ENCODE data around the gene TBC1D4.

The TBC1D4 gene

GRCh38 chr13:75393839-75394520, 88.0 kb downstream of the TBC1D4 start:
- no peak for TF ChIP-seq CTCF (IDR thresholded peaks at IDR 0.05; ENCODE audit: extremely low read depth, insufficient read depth, missing control alignments)
- in situ Hi-C loops (cut with MboI; ENCODE audit: low pct_unique_long_range_greater_than_20kb, low sequenced_read_pairs, unreplicated experiment), result no loop called here
- no peak for DNase-seq (ENCODE audit: low spot score)

GRCh38 chr13:75391432-75392100, 90.4 kb downstream of the TBC1D4 start:
- TF ChIP-seq CTCF (IDR thresholded peaks at IDR 0.05; ENCODE audit: extremely low read depth, insufficient read depth, missing control alignments), result no peak
- in situ Hi-C loops (cut with MboI; ENCODE audit: low pct_unique_long_range_greater_than_20kb, low sequenced_read_pairs, unreplicated experiment), result no loop called here
- DNase-seq (ENCODE audit: low spot score), result no peak

- no peak for TF ChIP-seq CTCF (IDR thresholded peaks at IDR 0.05; ENCODE audit: extremely low read depth, insufficient read depth, missing control alignments)
- in situ Hi-C loops (cut with MboI; ENCODE audit: low pct_unique_long_range_greater_than_20kb, low sequenced_read_pairs, unreplicated experiment), result no loop called here
- no peak for DNase-seq (ENCODE audit: low spot score)
Measured at GRCh38 chr13:75390229-75390628, 91.7 kb downstream of the TBC1D4 start.

GRCh38 chr13:75385708-75386083, 96.3 kb downstream of the TBC1D4 start:
- in situ Hi-C loops (cut with MboI; ENCODE audit: low pct_unique_long_range_greater_than_20kb, low sequenced_read_pairs, unreplicated experiment), result no loop called here
- DNase-seq (ENCODE audit: low spot score), result no peak
- TF ChIP-seq CTCF (IDR thresholded peaks at IDR 0.05; ENCODE audit: extremely low read depth, insufficient read depth, missing control alignments), result no peak

- in situ Hi-C loops (cut with MboI; ENCODE audit: low pct_unique_long_range_greater_than_20kb, low sequenced_read_pairs, unreplicated experiment), result no loop called here
- TF ChIP-seq CTCF (IDR thresholded peaks at IDR 0.05; ENCODE audit: extremely low read depth, insufficient read depth, missing control alignments), result no peak
- no peak for DNase-seq (ENCODE audit: low spot score)
Measured at GRCh38 chr13:75384879-75385707, 96.9 kb downstream of the TBC1D4 start.

- no peak for DNase-seq (ENCODE audit: low spot score)
- in situ Hi-C loops (cut with MboI; ENCODE audit: low pct_unique_long_range_greater_than_20kb, low sequenced_read_pairs, unreplicated experiment), result no loop called here
Measured at GRCh38 chr13:75383064-75383715, 98.8 kb downstream of the TBC1D4 start.

More at GRCh38 chr13:75383064-75383715, 98.8 kb downstream of the TBC1D4 start:
- TF ChIP-seq CTCF (IDR thresholded peaks at IDR 0.05; ENCODE audit: extremely low read depth, insufficient read depth, missing control alignments), result no peak

Measured in GM13977 (cell line).